Stimulated activated naive CD8-positive, alpha-beta T cell treated with anti-CD3 and anti-CD28 coated beads, Interleukin-15, Interleukin-2, amounts not matched to agents 100 U/mL and 50 U/mL, for 24 hours (primary cell): ENCODE measurements around the gene RBM5.

ENCODE experiments used
- ATAC-seq: fragments of 150-1000 bp; cut with Tn5 transposase; one replicate; pipeline ENCODE4 v1.10.0; 2021
- DNase-seq: peaks from one replicate; pipeline ENCODE4 v3.0.0; 2021

RBM5 gene

GRCh38 chr3:50121072-50122032, 32.6 kb downstream of the RBM5 start:
- DNase-seq (peak; percentile 80), ATAC-seq (peak; percentile 87)

- DNase-seq (no peak), ATAC-seq (no peak)
These were observed 33.4 kb downstream of the RBM5 start for GRCh38 chr3:50122071-50122470.

- ATAC-seq (no peak), DNase-seq (no peak)
These were observed 34.1 kb downstream of the RBM5 start for GRCh38 chr3:50122661-50123391.

GRCh38 chr3:50123394-50124051, 34.8 kb downstream of the RBM5 start:
- ATAC-seq (no peak), DNase-seq (no peak)

GRCh38 chr3:50124052-50124799, 35.5 kb downstream of the RBM5 start:
- DNase-seq = no peak
- no peak for ATAC-seq

GRCh38 chr3:50124800-50125178, 36.1 kb downstream of the RBM5 start:
- no peak for ATAC-seq
- no peak for DNase-seq

GRCh38 chr3:50125541-50126286, 37.0 kb downstream of the RBM5 start:
- ATAC-seq (no peak), DNase-seq (no peak)

- DNase-seq = no peak
- no peak for ATAC-seq
These were observed 37.8 kb downstream of the RBM5 start for GRCh38 chr3:50126287-50127211.

- ATAC-seq (no peak), DNase-seq (no peak)
These were observed 38.6 kb downstream of the RBM5 start for GRCh38 chr3:50127251-50127691.

- no peak for ATAC-seq
- DNase-seq = no peak
These were observed 39.3 kb downstream of the RBM5 start for GRCh38 chr3:50128001-50128400.

GRCh38 chr3:50130436-50130835, 41.7 kb downstream of the RBM5 start:
- no peak for DNase-seq
- ATAC-seq = no peak

GRCh38 chr3:50132421-50133282, 43.9 kb downstream of the RBM5 start:
- DNase-seq = no peak
- ATAC-seq = no peak

- ATAC-seq (no peak), DNase-seq (no peak)
These were observed 44.5 kb downstream of the RBM5 start for GRCh38 chr3:50133283-50133615.

- ATAC-seq (no peak), DNase-seq (no peak)
These were observed 45.6 kb downstream of the RBM5 start for GRCh38 chr3:50134367-50134766.

GRCh38 chr3:50135964-50136363, 47.2 kb downstream of the RBM5 start:
- no peak for ATAC-seq
- no peak for DNase-seq

- ATAC-seq (no peak), DNase-seq (no peak)
These were observed 48.1 kb downstream of the RBM5 start for GRCh38 chr3:50136714-50137405.

GRCh38 chr3:50137531-50137930, 48.8 kb downstream of the RBM5 start:
- ATAC-seq (no peak), DNase-seq (no peak)
